AG04449 (cell line): ENCODE results near the gene ITIH1.

Source experiments
- CTCF ChIA-PET: fragments of 350-600 bp; formaldehyde crosslinking; extraction: SDS; loops from one replicate; lab custom pipeline; 2021; ENCODE audit warnings: antibody characterized with exemption; lab: Yijun Ruan, JAX
- POLR2A ChIA-PET: fragments of 400-600, 350-600 bp; formaldehyde crosslinking; extraction: SDS; loops from one replicate; lab custom pipeline; 2020; ENCODE audit warnings: antibody characterized with exemption, inconsistent platforms; lab: Yijun Ruan, JAX
- DNase-seq: peaks from one replicate; pipeline ENCODE4 v3.0.0-alpha.2; 2010; ENCODE audit warnings: low read depth, low spot score
- H3K4me3 ChIP-seq: 2 replicates; pipeline ENCODE4 v1.5.1; 2011; ENCODE audit warnings: low read depth, mild to moderate bottlenecking, control low read depth, low read length
- TF ChIP-seq, protein P1 (sequence below): IDR thresholded peaks from one replicate; pipeline ENCODE4 v1.5.1; 2011; ENCODE audit warnings: mild to moderate bottlenecking, moderate library complexity, low read length, control low read depth, inconsistent platforms; ENCODE audit not compliant: insufficient read depth; ENCODE audit errors: missing control alignments

ITIH1 gene

DNA sequence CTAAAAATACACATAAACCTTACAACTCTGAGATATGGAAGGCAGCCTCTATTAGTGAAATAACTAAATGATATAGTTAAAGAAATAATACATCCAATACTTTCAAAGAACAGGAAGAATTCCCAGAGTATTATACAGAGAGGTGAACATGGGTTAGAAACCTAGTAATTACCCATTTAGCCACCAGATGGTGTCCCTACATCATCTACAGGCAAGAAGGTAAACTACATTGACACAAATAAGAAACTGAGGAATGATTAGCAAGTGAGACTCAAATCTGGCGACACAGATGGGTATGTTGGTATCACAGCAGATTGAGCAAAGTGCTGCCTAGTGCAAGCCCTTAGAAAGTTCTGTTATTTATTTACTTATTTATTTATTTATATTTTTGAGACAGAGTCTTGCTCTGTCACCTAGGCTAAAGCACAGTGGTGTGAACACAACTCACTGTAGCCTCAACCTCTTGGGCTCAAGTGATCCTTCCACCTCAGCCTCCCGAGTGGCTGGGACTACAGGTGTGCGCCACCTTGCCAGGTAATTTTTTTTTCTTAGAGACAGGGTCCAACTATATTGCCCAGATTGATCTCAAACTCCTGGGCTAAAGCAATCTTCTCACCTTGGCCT is 34.9 kb upstream of the ITIH1 start:
- H3K4me3 ChIP-seq = no peak overlapping the region
- TF ChIP-seq, protein P1, sequence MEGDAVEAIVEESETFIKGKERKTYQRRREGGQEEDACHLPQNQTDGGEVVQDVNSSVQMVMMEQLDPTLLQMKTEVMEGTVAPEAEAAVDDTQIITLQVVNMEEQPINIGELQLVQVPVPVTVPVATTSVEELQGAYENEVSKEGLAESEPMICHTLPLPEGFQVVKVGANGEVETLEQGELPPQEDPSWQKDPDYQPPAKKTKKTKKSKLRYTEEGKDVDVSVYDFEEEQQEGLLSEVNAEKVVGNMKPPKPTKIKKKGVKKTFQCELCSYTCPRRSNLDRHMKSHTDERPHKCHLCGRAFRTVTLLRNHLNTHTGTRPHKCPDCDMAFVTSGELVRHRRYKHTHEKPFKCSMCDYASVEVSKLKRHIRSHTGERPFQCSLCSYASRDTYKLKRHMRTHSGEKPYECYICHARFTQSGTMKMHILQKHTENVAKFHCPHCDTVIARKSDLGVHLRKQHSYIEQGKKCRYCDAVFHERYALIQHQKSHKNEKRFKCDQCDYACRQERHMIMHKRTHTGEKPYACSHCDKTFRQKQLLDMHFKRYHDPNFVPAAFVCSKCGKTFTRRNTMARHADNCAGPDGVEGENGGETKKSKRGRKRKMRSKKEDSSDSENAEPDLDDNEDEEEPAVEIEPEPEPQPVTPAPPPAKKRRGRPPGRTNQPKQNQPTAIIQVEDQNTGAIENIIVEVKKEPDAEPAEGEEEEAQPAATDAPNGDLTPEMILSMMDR = peak; percentile 52
- POLR2A ChIA-PET = no interaction called here
- no peak for DNase-seq
- CTCF ChIA-PET = interaction anchor here (0.8 to 3.3 kb wide), 17 partner anchors 10 to 336 kb away, joined by 3 to 12 read pairs (median 4); no protein-coding TSS in a partner anchor

DNA sequence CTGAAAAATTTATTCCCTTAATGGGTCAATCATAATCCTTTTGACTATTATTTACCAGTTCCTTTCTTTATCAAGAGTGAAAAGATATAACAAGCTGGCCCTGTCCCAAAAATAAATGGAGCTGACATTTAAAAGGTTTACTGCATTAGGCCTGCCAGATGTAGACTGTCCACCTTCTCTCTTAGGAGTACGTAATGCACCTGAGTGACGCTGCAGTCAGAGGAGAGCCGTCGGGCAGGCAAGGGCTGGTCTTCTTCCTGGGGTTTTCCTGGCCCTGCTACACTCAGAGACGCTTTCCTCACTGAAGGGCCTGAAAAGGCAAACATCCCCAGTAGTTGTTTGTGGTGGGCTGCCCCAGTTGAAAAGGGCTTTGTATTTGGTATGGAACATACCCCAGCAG is 34.2 kb upstream of the ITIH1 start:
- ChIA-PET CTCF (interaction anchor here (1.0 to 3.3 kb wide), 14 partner anchors 11 to 333 kb away, joined by 3 to 12 read pairs (median 4); no protein-coding TSS in a partner anchor), POLR2A (no interaction called here)
- H3K4me3 ChIP-seq = no peak overlapping the region
- TF ChIP-seq, protein P1 = no peak
- DNase-seq = no peak

DNA sequence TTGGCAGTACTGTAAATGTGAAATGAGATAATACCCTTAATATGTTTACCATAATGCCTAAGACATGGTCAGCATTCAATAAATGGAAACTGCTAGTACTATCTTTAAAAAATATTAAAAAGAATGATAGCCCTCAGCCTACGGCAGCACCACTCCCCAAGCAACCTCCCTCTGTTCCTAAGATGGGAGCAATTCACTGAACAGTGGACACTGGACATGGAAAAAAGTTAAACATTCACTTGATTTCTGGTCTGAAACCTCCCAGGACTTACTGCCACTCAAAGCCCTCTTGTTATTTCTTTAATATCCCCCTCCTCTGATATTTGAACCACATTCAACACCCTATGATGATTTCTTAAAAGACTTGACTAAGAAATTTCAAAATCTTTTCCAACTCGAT is 33.7 kb upstream of the ITIH1 start:
- ChIA-PET POLR2A (no interaction called here), CTCF (interaction anchor here (1.0 to 3.3 kb wide), 13 partner anchors 10 to 332 kb away, joined by 3 to 12 read pairs (median 4); no protein-coding TSS in a partner anchor)
- no peak overlapping the region for H3K4me3 ChIP-seq
- no peak for DNase-seq
- TF ChIP-seq, protein P1 = no peak

DNA sequence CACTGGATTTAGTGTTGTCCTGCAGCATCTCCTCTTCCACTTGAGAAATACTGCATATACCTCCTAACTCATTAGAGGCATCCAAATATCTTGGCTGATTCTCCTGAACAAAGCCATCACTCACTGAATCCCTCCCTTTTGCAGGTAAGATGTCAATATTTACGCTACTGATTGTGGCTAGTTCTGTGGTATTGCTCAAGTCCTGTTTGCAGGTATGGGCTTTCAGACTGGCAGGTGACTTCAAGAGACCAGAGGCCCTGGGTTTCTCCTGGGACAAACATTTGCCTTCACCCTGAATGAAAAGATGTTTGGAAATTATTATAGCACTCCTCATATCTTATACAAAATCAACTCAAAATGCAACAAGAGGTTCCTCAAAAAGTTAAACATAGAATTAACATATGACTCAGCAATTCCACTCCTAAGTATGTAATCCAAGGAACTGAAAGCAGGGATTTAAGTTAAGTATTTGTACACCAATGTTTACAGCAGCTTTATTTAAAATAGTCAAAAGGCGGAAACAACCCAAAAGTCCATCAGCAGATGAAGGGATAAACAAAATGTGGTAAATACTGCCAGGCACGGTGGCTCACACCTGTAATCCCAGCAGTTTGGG is 25.2 kb upstream of the ITIH1 start:
- no peak overlapping the region for H3K4me3 ChIP-seq
- TF ChIP-seq, protein P1 = no peak
- CTCF ChIA-PET = no interaction called here
- DNase-seq = no peak
- POLR2A ChIA-PET = no interaction called here

DNA sequence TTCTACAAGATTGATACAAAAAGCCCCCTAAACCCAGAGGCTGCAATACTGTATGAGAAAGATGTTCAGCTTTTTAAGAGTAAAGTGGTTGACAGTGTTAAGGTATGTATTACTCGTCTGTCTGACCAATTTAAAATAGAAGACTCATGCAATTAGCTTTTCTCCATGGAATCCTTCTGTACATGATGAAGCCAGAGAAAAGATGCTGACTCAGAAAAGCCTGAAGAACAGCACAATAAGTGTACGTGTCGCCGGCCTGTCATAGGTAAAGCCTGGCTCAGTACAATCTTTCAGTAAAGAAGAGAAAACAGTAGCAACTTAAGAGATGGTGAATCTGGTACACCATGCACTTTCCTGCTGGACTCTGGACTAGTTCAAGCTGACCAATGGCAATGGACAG is 23.0 kb upstream of the ITIH1 start:
- POLR2A ChIA-PET = no interaction called here
- TF ChIP-seq, protein P1 = no peak
- DNase-seq = no peak
- H3K4me3 ChIP-seq = no peak overlapping the region
- CTCF ChIA-PET = interaction anchor here (1.1 to 2.2 kb wide), 4 partner anchors 9 to 232 kb away, joined by 3 to 12 read pairs (median 3); no protein-coding TSS in a partner anchor

DNA sequence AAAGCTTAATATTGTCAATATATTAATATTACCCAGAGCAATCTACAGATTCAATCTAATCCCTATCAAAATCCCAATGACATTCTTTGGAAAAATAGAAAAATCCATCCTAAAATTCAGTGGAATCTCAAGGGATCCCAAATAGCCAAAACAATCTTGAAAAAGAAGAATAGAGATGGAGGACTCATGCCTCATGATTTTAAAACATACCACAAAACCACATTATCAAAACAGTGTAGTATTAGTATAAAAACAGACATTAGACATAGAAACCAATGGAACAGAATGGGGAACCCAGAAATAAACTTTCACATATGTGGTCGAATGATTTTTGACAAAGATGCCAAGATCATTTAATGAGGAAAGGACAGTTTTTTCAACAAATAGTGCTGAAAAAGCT is 21.3 kb upstream of the ITIH1 start:
- H3K4me3 ChIP-seq = no peak overlapping the region
- ChIA-PET POLR2A (no interaction called here), CTCF (interaction anchor here (1.4 kb wide), 1 partner anchor 17 kb away, joined by 3 read pairs; no protein-coding TSS in a partner anchor)
- DNase-seq = no peak
- TF ChIP-seq, protein P1 = no peak
